Endothelial cell of umbilical vein (primary cell): ENCODE data around the gene TSHZ1. TPM values are rescaled to one million over a fixed set of nuclear protein-coding genes. Genes with fewer than 3 reads are reported as not detected.

Experiments
- BruUV-seq: library from RNA; stranded (reverse); fragments of 400-500 nt; replicated peaks from 2 replicates; lab custom pipeline; 2021; lab: Mats Ljungman, UMichigan
- CTCF ChIA-PET: fragments of 300-600, 350-600 bp; sonication (Branson Sonifier 250); formaldehyde crosslinking; loops from one replicate; lab custom pipeline; 2021; ENCODE audit warnings: antibody characterized with exemption, inconsistent platforms; lab: Charles Lee
- POLR2A ChIA-PET: fragments of 300-600, 350-600 bp; sonication (Branson Sonifier 250); formaldehyde crosslinking; loops from one replicate; lab custom pipeline; 2021; ENCODE audit warnings: antibody characterized with exemption, inconsistent platforms; lab: Charles Lee
- DNase-seq: peaks from one replicate; pipeline ENCODE4 v3.0.0-alpha.2; 2011; ENCODE audit warnings: low read depth, low spot score
- FAIRE-seq: peaks from 2 replicates; lab custom pipeline; 2011; peaks lifted over from hg19 to GRCh38; lab: Jason Lieb, UNC
- H2AFZ ChIP-seq: 2 replicates; pipeline ENCODE4 v1.6.0; 2012; ENCODE audit warnings: low read depth, low read length, control low read depth, inconsistent platforms
- H3K27ac ChIP-seq: 2 replicates; pipeline ENCODE4 v1.5.1; 2011; ENCODE audit warnings: low read depth, mild to moderate bottlenecking, control low read depth, low read length, moderate library complexity; ENCODE audit not compliant: insufficient read depth
- H3K27me3 ChIP-seq, 2 experiments: 2 replicates each; pipeline versions ENCODE4 v1.6.0 to v1.6.1; 2011; ENCODE audit warnings: low read length in 2 of 2, mixed read lengths in 1 of 2; ENCODE audit not compliant: control insufficient read depth in 2 of 2, insufficient read depth in 2 of 2
- H3K36me3 ChIP-seq, 2 experiments: 2 replicates in 1 of 2; 3 replicates in 1 of 2; pipeline ENCODE4 v1.5.1; 2011; ENCODE audit warnings: low read length in 2 of 2, mild to moderate bottlenecking in 1 of 2, moderate library complexity in 1 of 2; ENCODE audit not compliant: control insufficient read depth in 2 of 2, insufficient read depth in 2 of 2; ENCODE audit errors: extremely low read depth in 1 of 2
- H3K4me1 ChIP-seq: 3 replicates; pipeline ENCODE4 v1.5.1; 2011; ENCODE audit warnings: mild to moderate bottlenecking, low read length; ENCODE audit not compliant: control insufficient read depth, insufficient read depth; ENCODE audit errors: extremely low read depth
- H3K4me2 ChIP-seq: 2 replicates; pipeline ENCODE4 v1.6.1; 2011; ENCODE audit warnings: low read length, control low read depth, mixed read lengths; ENCODE audit not compliant: insufficient read depth
- H3K4me3 ChIP-seq, 3 experiments: fragments of 200-600 bp in 1 of 3; sonication (generic), shearing (Covaris generic) in 1 of 3; replicated peaks in 1 of 3; 2 replicates each; pipeline ENCODE4 v1.5.1; 2011 to 2016; ENCODE audit warnings: control low read depth in 3 of 3, low read length in 3 of 3, mild to moderate bottlenecking in 2 of 3, inconsistent platforms in 1 of 3, low read depth in 1 of 3, moderate library complexity in 1 of 3; ENCODE audit not compliant: insufficient read depth in 1 of 3
- H3K79me2 ChIP-seq: 2 replicates; pipeline ENCODE4 v1.6.0; 2012; ENCODE audit warnings: low read length, inconsistent platforms; ENCODE audit not compliant: control insufficient read depth, insufficient read depth
- H3K9ac ChIP-seq: replicated peaks from 2 replicates; pipeline ENCODE3; 2011; ENCODE audit warnings: low read length, control low read depth; ENCODE audit not compliant: insufficient read depth; ENCODE audit errors: extremely low read depth
- H3K9me1 ChIP-seq: replicated peaks from 3 replicates; pipeline ENCODE4 v1.6.0; 2011; ENCODE audit warnings: mild to moderate bottlenecking, low read length; ENCODE audit not compliant: control insufficient read depth, insufficient read depth; ENCODE audit errors: extremely low read depth
- H3K9me3 ChIP-seq: replicated peaks from 2 replicates; pipeline ENCODE4 v1.5.1; 2012; ENCODE audit warnings: low read length, inconsistent platforms; ENCODE audit not compliant: control insufficient read depth, insufficient read depth
- H4K20me1 ChIP-seq: replicated peaks from 2 replicates; pipeline ENCODE3; 2011; ENCODE audit warnings: mild to moderate bottlenecking, low read length; ENCODE audit not compliant: control insufficient read depth, insufficient read depth; ENCODE audit errors: extremely low read depth
- EZH2 ChIP-seq: IDR thresholded peaks from 2 replicates; pipeline ENCODE4 v1.6.1; 2012; ENCODE audit warnings: borderline replicate concordance, low read depth, mild to moderate bottlenecking, moderate library complexity, low read length, inconsistent platforms; ENCODE audit not compliant: severe bottlenecking
- FOS ChIP-seq: IDR thresholded peaks from 2 replicates; pipeline ENCODE4 v1.6.1; 2011; ENCODE audit warnings: mild to moderate bottlenecking, low read length, moderate library complexity, borderline replicate concordance; ENCODE audit not compliant: insufficient read depth
- GATA2 ChIP-seq: IDR thresholded peaks from 2 replicates; pipeline ENCODE4 v1.7.0; 2011; ENCODE audit warnings: low read depth, mild to moderate bottlenecking, moderate library complexity, mixed read lengths, low read length; ENCODE audit not compliant: insufficient read length, insufficient read depth
- JUN ChIP-seq: IDR thresholded peaks from 2 replicates; pipeline ENCODE4 v1.6.1; 2011; ENCODE audit warnings: borderline replicate concordance, low read depth; ENCODE audit not compliant: insufficient read length, insufficient read depth
- MYC ChIP-seq: IDR thresholded peaks from one replicate; pipeline ENCODE4 v1.6.1; 2011; ENCODE audit warnings: mild to moderate bottlenecking, low read depth, low read length
- POLR2A ChIP-seq: IDR thresholded peaks from 2 replicates; pipeline ENCODE4 v1.6.1; 2012; ENCODE audit warnings: low read depth, mild to moderate bottlenecking, control low read depth, low read length
- POLR2AphosphoS5 ChIP-seq: IDR thresholded peaks from 2 replicates; pipeline ENCODE4 v1.6.1; 2012; ENCODE audit warnings: low read depth, mild to moderate bottlenecking, control low read depth, low read length, moderate library complexity; ENCODE audit not compliant: insufficient read depth
- dilution Hi-C: fragments of 300-500 bp; cut with MboI; formaldehyde crosslinking; loops from one replicate; pipeline ENCODE4 v1.15.0; 2019; ENCODE audit warnings: low sequenced_read_pairs; ENCODE audit not compliant: extremely low pct_ligation_motif_present
- intact Hi-C: fragments of 100-400 bp; cut with micrococcal nuclease; formaldehyde crosslinking; loops from one replicate; pipeline ENCODE4 v1.10.0; 2022
- polyA plus RNA-seq, 4 experiments: library from polyadenylated mRNA; depleted of rRNA in 3 of 4; stranded (reverse) in 3 of 4; unstranded in 1 of 4; fragments of >200 nt; gene quantifications; 2 replicates each; pipeline versions ENCODE4 v1.2.1 to v1.2.3, GENCODE V29; 2011 to 2012; ENCODE audit warnings: missing spikeins in 1 of 4
- total RNA-seq: library from RNA; stranded (reverse); gene quantifications from 2 replicates; pipeline ENCODE4 v1.2.3, GENCODE V29; 2021
- TF ChIP-seq, protein P1 (sequence below): IDR thresholded peaks from 2 replicates; pipeline ENCODE4 v1.6.1; 2011; ENCODE audit not compliant: insufficient read depth, insufficient read length
- TF ChIP-seq, protein P2 (sequence below), 2 donors: IDR thresholded peaks; 1 replicate in 1 of 2; 2 replicates in 1 of 2; pipeline ENCODE4 v1.5.1; 2011; ENCODE audit warnings: low read length in 2 of 2, mild to moderate bottlenecking in 2 of 2, moderate library complexity in 2 of 2, control low read depth in 1 of 2, inconsistent platforms in 1 of 2, low read depth in 1 of 2; ENCODE audit not compliant: insufficient read depth in 1 of 2; ENCODE audit errors: extremely low read depth in 1 of 2

The TSHZ1 gene
- total and polyA plus RNA-seq, 2 donors (not counting 3 experiments of a cell fraction or from before 2014, with no cell fraction given) = 4.2 to 10.2 TPM

DNA sequence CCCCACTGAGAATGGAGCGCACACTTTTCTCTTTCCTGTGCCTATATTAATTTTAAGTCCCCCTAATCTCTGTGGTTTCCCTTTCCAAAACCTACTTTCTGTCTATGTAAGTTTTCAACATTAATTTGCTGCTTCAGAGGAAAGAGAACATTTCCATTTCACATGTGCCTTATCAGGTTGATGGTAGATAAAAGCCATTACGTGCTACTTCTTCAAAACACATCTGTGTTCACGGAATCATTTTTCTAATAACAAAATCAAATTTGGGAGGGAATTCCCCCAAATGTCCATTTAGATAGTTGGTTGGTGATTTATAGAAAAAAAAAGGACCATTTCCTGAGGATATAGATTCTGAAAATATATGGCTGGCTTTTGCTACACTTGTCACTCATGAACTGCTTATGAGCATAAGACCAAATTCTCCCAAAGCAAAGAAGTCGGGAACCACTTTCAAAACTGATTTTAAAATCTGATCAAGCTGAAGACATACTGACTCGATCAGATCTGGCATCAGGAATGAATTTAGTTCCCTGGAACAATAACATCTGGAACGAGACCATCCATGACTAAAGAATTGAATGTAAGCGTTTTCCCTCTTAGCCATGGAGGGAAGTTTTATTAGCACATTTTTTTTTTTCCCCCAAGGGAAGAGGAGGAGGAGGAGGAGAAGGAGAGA lies 9.9 kb upstream of the TSHZ1 start:
- no peak overlapping the region for H3K4me2 ChIP-seq
- peak; percentile 18 for FAIRE-seq
- no peak overlapping the region for H3K27ac ChIP-seq

More for the DNA sequence above, 9.9 kb upstream of the TSHZ1 start:
- TF ChIP-seq FOS (no peak), MYC (no peak), POLR2AphosphoS5 (no peak), EZH2 (no peak), GATA2 (no peak), JUN (no peak), POLR2A (no peak)
- TF ChIP-seq, protein P1, sequence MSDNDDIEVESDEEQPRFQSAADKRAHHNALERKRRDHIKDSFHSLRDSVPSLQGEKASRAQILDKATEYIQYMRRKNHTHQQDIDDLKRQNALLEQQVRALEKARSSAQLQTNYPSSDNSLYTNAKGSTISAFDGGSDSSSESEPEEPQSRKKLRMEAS = no peak
- TF ChIP-seq, protein P2, sequence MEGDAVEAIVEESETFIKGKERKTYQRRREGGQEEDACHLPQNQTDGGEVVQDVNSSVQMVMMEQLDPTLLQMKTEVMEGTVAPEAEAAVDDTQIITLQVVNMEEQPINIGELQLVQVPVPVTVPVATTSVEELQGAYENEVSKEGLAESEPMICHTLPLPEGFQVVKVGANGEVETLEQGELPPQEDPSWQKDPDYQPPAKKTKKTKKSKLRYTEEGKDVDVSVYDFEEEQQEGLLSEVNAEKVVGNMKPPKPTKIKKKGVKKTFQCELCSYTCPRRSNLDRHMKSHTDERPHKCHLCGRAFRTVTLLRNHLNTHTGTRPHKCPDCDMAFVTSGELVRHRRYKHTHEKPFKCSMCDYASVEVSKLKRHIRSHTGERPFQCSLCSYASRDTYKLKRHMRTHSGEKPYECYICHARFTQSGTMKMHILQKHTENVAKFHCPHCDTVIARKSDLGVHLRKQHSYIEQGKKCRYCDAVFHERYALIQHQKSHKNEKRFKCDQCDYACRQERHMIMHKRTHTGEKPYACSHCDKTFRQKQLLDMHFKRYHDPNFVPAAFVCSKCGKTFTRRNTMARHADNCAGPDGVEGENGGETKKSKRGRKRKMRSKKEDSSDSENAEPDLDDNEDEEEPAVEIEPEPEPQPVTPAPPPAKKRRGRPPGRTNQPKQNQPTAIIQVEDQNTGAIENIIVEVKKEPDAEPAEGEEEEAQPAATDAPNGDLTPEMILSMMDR (IDR thresholded peaks at IDR 0.05; ENCODE audit: extremely low read depth in 1 of 2, insufficient read depth in 1 of 2, low read depth in 1 of 2, low read length in 2 of 2) = no peak
- ChIA-PET POLR2A (no interaction called here), CTCF (no interaction called here)
- dilution Hi-C loops (no loop called here), intact Hi-C loops (loop anchor here (10.0 kb wide), 2 partner anchors 366 to 706 kb away; partner anchors contain the start of gene CNDP2)
- Histone ChIP-seq H3K9me1 (no peaks in the 10 kb centered on the region), H2AFZ (no peak overlapping the region), H4K20me1 (no peaks in the 10 kb centered on the region), H3K9ac (no peak overlapping the region), H3K79me2 (peaks cover 39% of the 10 kb centered on the region), H3K27me3 (no peaks in the 10 kb centered on the region), H3K4me3 (no peak overlapping the region), H3K36me3 (peaks cover 0 to 7% of the 10 kb centered on the region in 2 experiments), H3K4me1 (peaks cover 33% of the 10 kb centered on the region), H3K9me3 (no peaks in the 10 kb centered on the region)
- no peak for DNase-seq
- BruUV-seq = no TSS peak
